AG04450 (cell line): ENCODE results near the gene ABHD13. TPM values are rescaled to one million over a fixed set of nuclear protein-coding genes. Genes with fewer than 3 reads are reported as not detected.

Experiments
- CTCF ChIA-PET: fragments of 300-600, 350-600 bp; formaldehyde crosslinking; extraction: SDS; loops from one replicate; lab custom pipeline; 2022; ENCODE audit warnings: antibody characterized with exemption, inconsistent platforms; lab: Charles Lee
- POLR2A ChIA-PET: fragments of 350-600 bp; formaldehyde crosslinking; extraction: SDS; loops from one replicate; lab custom pipeline; 2021; ENCODE audit warnings: antibody characterized with exemption, inconsistent platforms; lab: Yijun Ruan, JAX
- DNase-seq: peaks from one replicate; pipeline ENCODE4 v3.0.0-alpha.2; 2011; ENCODE audit warnings: low read depth, low spot score
- H3K27ac ChIP-seq: one replicate; pipeline ENCODE4 v1.5.1; 2012; ENCODE audit warnings: low read depth, low read length, control low read depth
- H3K27me3 ChIP-seq: one replicate; pipeline ENCODE4 v1.6.0; 2012; ENCODE audit warnings: low read length; ENCODE audit not compliant: control insufficient read depth, insufficient read depth
- H3K4me3 ChIP-seq: 2 replicates; pipeline ENCODE4 v1.5.1; 2011; ENCODE audit warnings: mild to moderate bottlenecking, low read depth, low read length, control low read depth
- H3K9me3 ChIP-seq: 2 replicates; pipeline ENCODE4 v1.5.1; 2012; ENCODE audit warnings: low read length; ENCODE audit not compliant: control insufficient read depth, insufficient read depth
- CTCF ChIP-seq: IDR thresholded peaks from 2 replicates; pipeline ENCODE4 v1.5.1; 2011; ENCODE audit warnings: low read depth, low read length, control low read depth, inconsistent platforms
- polyA plus RNA-seq: library from polyadenylated mRNA; depleted of rRNA; stranded (reverse); fragments of >200 nt; gene quantifications from 2 replicates; pipeline ENCODE4 v1.2.3, GENCODE V29; 2011

ABHD13 gene
- polyA plus RNA-seq, 1 experiment = 8.9 TPM

- POLR2A ChIA-PET = no interaction called here
- CTCF ChIA-PET = interaction anchor here (0.9 kb wide), 1 partner anchor 27 kb away, joined by 4 read pairs; no protein-coding TSS in a partner anchor
- Histone ChIP-seq H3K9me3 (no peaks in the 10 kb centered on the region), H3K27me3 (no peaks in the 10 kb centered on the region), H3K4me3 (no peak overlapping the region), H3K27ac (no peak overlapping the region)
- no peak for DNase-seq
- no peak for TF ChIP-seq CTCF
These were observed 35.5 kb upstream of the ABHD13 start for GRCh38 chr13:108182652-108183051.

GRCh38 chr13:108185223-108185622, 33.0 kb upstream of the ABHD13 start:
- POLR2A ChIA-PET = no interaction called here
- no peaks in the 10 kb centered on the region for H3K9me3 ChIP-seq
- no peak overlapping the region for H3K4me3 ChIP-seq
- CTCF ChIA-PET = no interaction called here
- no peaks in the 10 kb centered on the region for H3K27me3 ChIP-seq
- no peak for DNase-seq
- H3K27ac ChIP-seq = no peak overlapping the region
- no peak for TF ChIP-seq CTCF

GRCh38 chr13:108188260-108188659, 29.9 kb upstream of the ABHD13 start:
- CTCF ChIA-PET = no interaction called here
- no peak for DNase-seq
- Histone ChIP-seq H3K9me3 (no peaks in the 10 kb centered on the region), H3K27ac (no peak overlapping the region), H3K27me3 (no peaks in the 10 kb centered on the region), H3K4me3 (no peak overlapping the region)
- no peak for TF ChIP-seq CTCF
- POLR2A ChIA-PET = no interaction called here

- ChIA-PET CTCF (interaction anchor here (1.0 kb wide), 1 partner anchor 10 kb away, joined by 3 read pairs; no protein-coding TSS in a partner anchor), POLR2A (no interaction called here)
- Histone ChIP-seq H3K4me3 (no peak overlapping the region), H3K9me3 (peaks cover 17% of the 10 kb centered on the region), H3K27ac (no peak overlapping the region), H3K27me3 (no peaks in the 10 kb centered on the region)
- DNase-seq = no peak
- no peak for TF ChIP-seq CTCF
These were observed 27.3 kb upstream of the ABHD13 start for GRCh38 chr13:108190897-108191296.

- H3K4me3 ChIP-seq = no peak overlapping the region
- ChIA-PET CTCF (no interaction called here), POLR2A (no interaction called here)
- TF ChIP-seq CTCF = no peak
- H3K27me3 ChIP-seq = no peaks in the 10 kb centered on the region
- no peak for DNase-seq
- H3K27ac ChIP-seq = no peak overlapping the region
- H3K9me3 ChIP-seq = peaks cover 18% of the 10 kb centered on the region
These were observed 24.4 kb upstream of the ABHD13 start for GRCh38 chr13:108193806-108194205.
